ENCODE data around the gene GSTA1. TPM values are rescaled to one million over a fixed set of nuclear protein-coding genes. Genes with fewer than 3 reads are reported as not detected.
"Not testable (repeated sequence)": the region's sequence is repeated elsewhere in the genome, so short reads cannot be mapped to it uniquely, and the experiment has no call there.

Gene GSTA1
- total RNA-seq, 4 donors from 2014 or later: 1.9 TPM; not detected in 3

DNA sequence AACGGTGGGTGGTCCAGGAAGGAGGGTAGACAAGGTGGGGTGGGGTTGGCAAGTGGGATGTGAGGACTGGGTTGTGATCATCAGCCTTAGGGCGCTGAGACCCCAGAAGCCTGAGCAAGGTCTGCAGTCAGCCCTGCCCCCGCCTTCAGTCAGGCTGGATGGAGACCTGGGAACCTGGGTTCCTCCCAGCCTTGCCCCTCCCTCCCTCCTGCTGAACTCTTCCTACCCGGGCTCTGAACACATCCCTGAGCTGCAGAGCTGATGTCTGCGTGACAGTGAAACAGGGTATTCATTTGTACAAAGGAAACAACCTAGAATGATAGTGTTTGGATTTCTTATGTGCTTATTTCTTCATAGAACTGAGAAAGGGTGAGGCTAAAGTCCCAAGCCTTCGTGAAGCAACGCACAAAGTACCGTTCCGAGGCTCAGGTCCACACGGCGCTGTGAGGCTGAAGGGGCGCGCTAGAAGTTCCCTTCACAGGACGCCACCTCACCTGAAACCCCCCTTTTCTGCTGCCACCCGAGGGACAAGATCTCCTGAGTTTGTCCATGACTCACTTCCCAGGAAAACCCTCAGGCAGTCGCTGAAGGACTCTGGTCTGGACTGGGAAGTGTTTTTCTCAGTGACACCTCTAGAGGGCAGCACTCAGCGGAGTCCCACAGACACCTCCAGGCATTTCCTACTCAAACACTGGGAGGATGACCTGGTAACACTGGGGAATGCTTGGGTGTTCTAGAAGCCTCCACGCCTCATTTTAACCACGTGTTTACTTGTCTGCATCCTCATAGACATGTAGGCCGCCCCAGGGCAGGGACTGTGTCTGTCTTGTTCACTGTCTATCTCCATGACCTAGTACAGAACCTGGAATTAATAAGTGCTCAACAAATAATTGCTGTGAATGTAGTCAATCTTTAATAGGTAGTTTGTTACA, 35.8 kb upstream of the GSTA1 start:
- DNase-seq: peak; percentile 22 to 40

GRCh38 chr6:52834481-52834880, 30.9 kb upstream of the GSTA1 start:
- Histone ChIP-seq H3K4me3 (replicated peaks in 1 of 3) (no peak overlapping the region), H3K4me1 (no peaks in the 10 kb centered on the region), H3K27me3 (no peaks in the 10 kb centered on the region), H3K36me3 (no peaks in the 10 kb centered on the region), H3K27ac (no peak overlapping the region), H3K9me3 (no peaks in the 10 kb centered on the region)
- 81 to 92% methylated on average over 1 of the region's 1 CpG for WGBS, 2 donors
- TF ChIP-seq, protein P1, sequence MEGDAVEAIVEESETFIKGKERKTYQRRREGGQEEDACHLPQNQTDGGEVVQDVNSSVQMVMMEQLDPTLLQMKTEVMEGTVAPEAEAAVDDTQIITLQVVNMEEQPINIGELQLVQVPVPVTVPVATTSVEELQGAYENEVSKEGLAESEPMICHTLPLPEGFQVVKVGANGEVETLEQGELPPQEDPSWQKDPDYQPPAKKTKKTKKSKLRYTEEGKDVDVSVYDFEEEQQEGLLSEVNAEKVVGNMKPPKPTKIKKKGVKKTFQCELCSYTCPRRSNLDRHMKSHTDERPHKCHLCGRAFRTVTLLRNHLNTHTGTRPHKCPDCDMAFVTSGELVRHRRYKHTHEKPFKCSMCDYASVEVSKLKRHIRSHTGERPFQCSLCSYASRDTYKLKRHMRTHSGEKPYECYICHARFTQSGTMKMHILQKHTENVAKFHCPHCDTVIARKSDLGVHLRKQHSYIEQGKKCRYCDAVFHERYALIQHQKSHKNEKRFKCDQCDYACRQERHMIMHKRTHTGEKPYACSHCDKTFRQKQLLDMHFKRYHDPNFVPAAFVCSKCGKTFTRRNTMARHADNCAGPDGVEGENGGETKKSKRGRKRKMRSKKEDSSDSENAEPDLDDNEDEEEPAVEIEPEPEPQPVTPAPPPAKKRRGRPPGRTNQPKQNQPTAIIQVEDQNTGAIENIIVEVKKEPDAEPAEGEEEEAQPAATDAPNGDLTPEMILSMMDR (IDR thresholded peaks at IDR 0.05): no peak
- TF ChIP-seq POLR2A (IDR thresholded peaks at IDR 0.05): no peak
- DNase-seq: no peak
- intact Hi-C loops (cut with DNase I): no loop called here

More for the DNA sequence above, 35.8 kb upstream of the GSTA1 start:
- H3K36me3 ChIP-seq: no peaks in the 10 kb centered on the region
- no peaks in the 10 kb centered on the region for H3K4me1 ChIP-seq
- TF ChIP-seq POLR2A (IDR thresholded peaks at IDR 0.05): no peak
- TF ChIP-seq, protein P1 (IDR thresholded peaks at IDR 0.05): peak in 5 of 6 experiments; percentile 21 to 62 (median 40)
- intact Hi-C loops (cut with DNase I): no loop called here
- 69% methylated on average over 20 of the region's 20 CpGs for whole genome bisulfite sequencing, 2 donors
- no peak overlapping the region for H3K4me3 ChIP-seq (replicated peaks in 1 of 3)
- no peaks in the 10 kb centered on the region for H3K27me3 ChIP-seq
- H3K27ac ChIP-seq: no peak overlapping the region
- H3K9me3 ChIP-seq: no peaks in the 10 kb centered on the region

DNA sequence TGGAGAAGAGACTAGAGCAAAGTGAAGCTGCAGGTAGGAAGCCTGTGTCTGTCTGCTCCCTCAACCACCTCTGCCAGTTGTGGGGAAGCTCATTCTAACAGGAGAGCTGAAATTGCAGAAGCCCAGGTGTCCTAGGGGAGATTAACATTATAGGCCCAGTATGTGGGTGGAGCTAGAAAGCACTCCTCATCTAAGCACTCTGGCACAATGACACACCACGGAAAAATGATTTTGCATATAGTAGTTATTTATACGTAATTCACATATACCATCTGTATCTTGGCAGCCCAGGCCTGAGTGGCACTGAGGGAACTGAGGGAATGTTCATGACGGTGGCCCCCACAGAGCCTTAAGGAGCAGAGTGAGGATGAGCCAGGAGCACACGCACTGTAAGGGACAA, 27.3 kb upstream of the GSTA1 start:
- H3K4me3 ChIP-seq (replicated peaks in 1 of 3); H3K9me3 ChIP-seq; H3K27me3 ChIP-seq; H3K36me3 ChIP-seq; DNase-seq; intact Hi-C loops (cut with DNase I); H3K4me1 ChIP-seq; H3K27ac ChIP-seq: not testable (repeated sequence)
- WGBS, 2 donors: 89 to 96% methylated on average over 4 of the region's 4 CpGs

DNA sequence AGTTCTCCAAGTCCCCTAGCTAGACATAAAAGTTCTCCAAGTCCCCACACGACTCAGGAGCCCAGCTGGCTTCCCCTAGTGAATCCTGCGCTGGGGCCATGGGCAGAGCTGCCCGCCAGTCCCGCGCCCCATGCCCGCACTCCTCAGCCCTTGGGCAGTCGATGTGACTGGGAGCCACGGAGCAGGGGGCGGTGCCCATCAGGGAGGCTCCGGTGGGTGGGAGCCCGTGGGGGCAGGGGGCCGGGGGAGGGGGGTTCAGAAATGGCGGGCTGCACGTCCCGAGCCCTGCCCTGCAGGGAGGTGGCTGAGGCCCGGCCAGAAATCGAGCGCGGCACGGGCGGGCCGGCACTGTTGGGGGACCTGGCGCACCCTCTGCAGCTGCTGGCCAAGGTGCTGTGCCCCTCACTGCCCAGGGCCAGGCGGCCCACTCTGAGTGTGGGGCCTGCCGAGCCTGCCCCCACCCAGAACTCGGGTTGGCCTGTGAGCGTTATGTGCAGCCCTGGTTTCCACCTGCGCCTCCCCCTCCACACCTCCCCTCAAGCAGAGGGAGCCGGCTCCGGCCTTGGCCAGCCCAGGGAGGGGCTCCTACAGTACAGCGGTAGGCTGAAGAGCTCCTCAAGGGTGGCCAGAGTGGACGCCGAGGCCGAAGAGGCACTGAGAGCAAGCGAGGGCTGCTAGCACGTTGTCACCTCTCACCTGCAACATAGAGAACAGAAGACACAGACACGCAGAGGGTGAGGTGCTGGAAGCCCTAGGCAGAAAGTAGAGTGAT, 25.6 kb upstream of the GSTA1 start:
- Histone ChIP-seq H3K27ac (no peak overlapping the region), H3K27me3 (no peaks in the 10 kb centered on the region), H3K4me1 (no peaks in the 10 kb centered on the region), H3K36me3 (no peaks in the 10 kb centered on the region), H3K9me3 (no peaks in the 10 kb centered on the region), H3K4me3 (replicated peaks in 1 of 3) (no peak overlapping the region)
- DNase-seq: no peak
- no peak for TF ChIP-seq POLR2A (IDR thresholded peaks at IDR 0.05)
- TF ChIP-seq, protein P1 (IDR thresholded peaks at IDR 0.05): no peak
- 88 to 92% methylated on average over 18 to 22 of the region's 37 CpGs for WGBS, 2 donors
- intact Hi-C loops (cut with DNase I): no loop called here

DNA sequence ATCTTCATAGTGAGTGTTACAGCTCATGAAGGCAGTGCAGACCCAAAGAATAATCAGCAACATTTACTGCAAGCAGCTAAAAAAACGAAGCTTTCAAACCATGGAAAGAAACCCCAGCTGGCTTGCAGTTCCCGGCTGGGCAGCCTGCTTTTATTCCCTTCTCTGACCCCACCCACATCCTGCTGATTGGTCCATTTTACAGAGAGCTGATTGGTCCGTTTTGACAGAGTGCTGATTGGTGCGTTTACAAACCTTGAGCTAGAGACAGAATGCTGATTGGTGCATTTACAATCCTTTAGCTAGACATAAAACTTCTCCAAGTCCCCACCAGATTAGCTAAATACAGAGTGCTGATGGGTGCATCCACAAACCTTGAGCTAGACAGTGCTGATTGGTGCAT, 25.0 kb upstream of the GSTA1 start:
- intact Hi-C loops (cut with DNase I); H3K9me3 ChIP-seq; H3K4me1 ChIP-seq; DNase-seq; H3K36me3 ChIP-seq; H3K27ac ChIP-seq; H3K4me3 ChIP-seq (replicated peaks in 1 of 3); H3K27me3 ChIP-seq: not testable (repeated sequence)
- WGBS, 2 donors: 86 to 89% methylated on average over 4 of the region's 4 CpGs

DNA sequence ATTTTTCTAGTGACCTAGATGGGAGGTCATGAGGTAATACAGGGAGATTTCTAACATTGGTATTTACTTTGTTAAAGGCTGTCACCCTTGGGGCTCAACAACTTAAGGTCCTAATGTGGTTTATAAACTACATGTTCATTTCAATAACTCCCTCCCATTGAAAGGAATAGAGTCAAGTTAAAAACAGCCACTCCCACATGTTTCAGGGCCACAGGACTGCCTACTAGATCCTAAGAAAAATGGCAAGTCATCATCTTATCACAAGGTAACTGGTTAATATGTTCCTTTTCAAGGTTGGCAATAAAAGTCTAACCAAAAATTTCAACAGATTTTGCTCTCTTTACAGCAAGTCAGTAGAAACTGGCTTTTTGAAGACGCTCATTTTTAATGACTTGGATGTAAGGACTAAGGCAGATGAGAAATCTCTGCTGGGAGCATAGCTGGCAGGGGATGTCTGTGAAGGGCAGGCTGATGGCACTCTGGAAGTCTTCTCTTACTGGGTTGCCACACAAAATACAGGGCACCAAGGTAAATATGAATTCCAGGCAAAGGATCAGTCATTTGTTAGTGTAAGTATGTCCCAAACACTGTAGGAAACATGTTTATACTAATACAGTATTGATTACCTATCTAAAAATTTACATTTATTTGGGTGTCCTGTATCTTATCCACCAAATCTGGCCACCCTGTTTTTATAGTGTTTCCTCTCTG, 23.6 kb upstream of the GSTA1 start:
- intact Hi-C loops (cut with DNase I); H3K27ac ChIP-seq; H3K4me1 ChIP-seq; H3K4me3 ChIP-seq (replicated peaks in 1 of 3); H3K27me3 ChIP-seq; H3K9me3 ChIP-seq; DNase-seq; H3K36me3 ChIP-seq: not testable (repeated sequence)
- WGBS, 2 donors: 100% methylated on average over 1 of the region's 1 CpG
